GM21423 (cell line): ENCODE results near the gene SLC43A3.
"Not testable (repeated sequence)": the region's sequence is repeated elsewhere in the genome, so short reads cannot be mapped to it uniquely, and the experiment has no call there.

Experiments
- ATAC-seq: cut with Tn5 transposase; IDR thresholded peaks from one replicate; pipeline ENCODE4 v1.9.1; 2021; ENCODE audit warnings: mild to moderate bottlenecking, moderate library complexity; ENCODE audit not compliant: unreplicated experiment

The SLC43A3 gene

GRCh38 chr11:57460022-57460757 is 33.3 kb upstream of the SLC43A3 start, which contains the start of gene RTN4RL2:
Gene RTN4RL2 (plus strand): TSS chr11:57460528. CDS start chr11:57460866, 338 bp downstream.
- ATAC-seq, result peak; percentile 32

DNA sequence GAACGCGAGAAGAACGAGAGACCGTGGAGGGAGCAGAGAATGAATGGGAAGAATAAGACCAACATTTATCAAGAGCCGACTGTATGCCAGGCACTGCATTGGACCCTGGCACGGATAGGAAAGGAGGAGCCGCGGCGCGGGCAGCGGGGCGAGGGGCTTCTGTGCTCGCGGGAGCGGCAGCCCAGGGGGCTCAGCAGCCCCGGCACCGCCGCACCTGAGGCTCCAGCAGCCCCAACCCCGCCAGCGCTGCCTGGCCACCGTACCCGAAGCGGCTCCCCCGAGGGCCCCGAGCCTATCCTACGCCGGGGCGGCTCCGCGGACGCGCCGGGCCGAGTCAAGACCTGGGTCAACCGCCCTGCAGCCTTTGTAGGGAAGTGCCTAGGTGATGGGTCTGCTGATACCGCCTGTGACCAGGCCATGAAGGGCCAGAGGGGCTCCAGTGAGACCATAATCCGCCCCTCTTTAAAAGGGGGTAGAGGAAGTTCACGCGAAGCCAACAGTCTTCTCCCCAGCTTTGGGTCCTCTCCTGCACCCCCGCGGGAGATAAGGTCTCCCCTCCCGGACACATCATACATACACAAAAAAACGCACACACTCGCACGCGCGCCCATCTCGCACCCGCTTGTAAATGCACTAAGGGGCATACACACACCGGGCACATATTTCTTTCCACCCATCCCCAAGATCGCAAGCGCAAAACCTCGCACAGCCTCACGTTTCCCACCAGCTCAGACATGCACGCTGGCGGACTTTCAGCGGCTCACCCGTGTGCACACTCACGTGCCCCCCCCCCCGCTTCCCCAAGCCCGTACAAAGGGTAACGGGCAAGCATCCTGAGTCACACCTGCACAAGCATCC is 32.5 kb upstream of the SLC43A3 start:
- ATAC-seq, result no peak

DNA sequence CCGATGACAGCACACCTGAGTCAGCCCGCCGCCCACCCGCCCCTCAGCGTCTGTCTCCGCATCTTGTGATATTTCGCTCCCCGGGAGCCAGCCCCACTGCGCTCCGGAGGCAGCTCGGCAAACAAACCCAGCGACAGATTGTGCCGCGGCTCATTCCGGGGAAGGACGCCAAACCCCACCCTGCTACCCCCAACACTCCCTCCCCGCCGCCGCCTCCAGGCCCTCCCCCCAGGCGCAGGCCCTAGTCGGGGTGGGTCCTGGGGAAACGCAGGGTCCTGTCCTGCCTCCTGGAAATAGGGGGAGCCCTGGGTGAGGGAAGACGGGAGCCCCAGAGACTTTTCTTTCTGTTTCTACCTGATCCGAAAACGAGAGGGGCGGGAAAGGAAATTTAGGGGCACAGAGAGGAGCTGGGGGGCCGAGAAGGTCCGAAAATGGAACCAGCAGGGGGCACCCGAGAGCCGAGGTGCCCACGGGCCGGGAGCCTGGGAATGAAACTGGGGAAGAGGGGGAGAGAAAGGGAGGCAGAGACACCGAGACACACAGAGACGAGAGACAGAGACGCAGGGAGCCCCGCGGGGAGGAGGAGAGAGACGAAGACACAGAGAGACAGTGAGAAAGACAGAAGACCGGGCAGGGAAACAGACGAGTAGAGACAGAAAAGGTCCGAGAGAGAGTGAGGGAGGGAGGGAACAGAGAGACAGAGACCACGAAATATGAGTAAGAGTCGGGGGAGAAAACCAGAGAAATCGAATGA is 31.7 kb upstream of the SLC43A3 start:
- no peak for ATAC-seq

GRCh38 chr11:57458060-57458409 is 31.1 kb upstream of the SLC43A3 start:
- no peak for ATAC-seq

DNA sequence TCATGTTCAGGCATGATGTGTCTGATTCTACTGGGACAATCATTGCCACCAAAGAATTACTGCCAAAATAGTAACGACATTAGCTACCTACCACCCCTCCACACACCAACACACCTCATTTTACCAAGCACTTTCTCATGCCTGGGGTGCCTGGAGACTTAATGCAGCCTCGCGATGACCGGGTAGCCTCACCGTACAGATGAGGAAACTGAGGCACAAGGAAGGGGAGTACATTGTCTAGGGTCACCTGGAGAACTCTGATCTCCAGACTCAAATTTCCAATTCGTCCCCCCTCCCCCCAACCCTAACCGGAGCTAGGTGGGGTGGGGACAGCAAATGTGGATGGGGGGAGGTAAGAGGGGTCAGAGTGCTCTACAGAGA is 30.7 kb upstream of the SLC43A3 start:
- peak; percentile 16 for ATAC-seq

DNA sequence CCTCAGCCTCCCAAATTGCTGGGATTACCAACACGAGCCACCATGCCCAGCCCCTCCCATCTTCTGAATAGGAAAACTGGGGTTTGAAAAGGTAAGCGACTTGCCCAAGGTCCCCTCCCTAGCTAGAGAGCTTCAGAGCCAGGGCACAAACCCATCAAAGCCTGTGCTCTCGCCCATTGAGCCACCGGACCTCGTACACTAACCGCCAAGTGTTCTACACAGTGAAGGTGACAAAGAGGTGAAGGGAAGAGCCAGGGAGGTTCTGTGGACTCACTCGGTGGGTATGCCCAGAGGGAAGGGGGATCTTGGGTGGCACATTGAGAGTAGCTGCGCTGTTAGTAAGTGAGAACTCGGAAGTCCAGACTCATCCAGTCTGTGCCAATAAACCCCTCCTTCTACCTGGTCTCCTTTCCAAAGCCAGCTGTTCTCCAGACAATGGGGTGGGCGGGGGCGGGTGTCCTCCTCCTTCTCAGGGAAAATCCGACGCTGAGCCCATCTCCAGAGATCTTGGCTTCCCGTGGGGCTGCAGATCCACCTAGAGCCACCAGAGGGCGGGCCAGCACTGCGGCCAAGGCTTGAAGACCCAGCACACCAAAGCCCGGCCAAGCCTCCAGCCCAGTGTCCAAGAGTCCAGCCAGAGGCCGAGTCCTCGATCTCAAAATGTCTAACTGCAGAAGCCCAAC is 30.2 kb upstream of the SLC43A3 start:
- ATAC-seq, result peak; percentile 51

- no peak for ATAC-seq
Measured at GRCh38 chr11:57453543-57454177, 26.7 kb upstream of the SLC43A3 start.

DNA sequence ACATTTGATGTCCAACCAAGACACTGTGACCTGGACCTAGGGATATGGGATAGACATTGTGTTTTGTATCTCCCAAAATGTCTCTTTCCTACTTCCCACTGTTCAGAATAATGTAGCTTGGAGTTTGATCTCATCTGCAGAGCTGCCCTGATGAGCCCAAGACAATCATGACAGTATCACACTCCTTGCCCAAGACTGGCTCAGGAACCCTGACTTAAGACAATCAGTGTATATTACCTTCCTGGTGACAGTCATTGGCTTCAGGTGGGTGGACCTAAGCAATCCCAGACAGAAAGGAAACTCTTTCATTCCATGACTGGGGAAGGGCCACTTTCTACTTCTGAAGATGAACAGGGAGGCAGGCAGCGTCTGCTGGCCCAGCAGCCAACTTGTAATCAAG is 19.1 kb upstream of the SLC43A3 start:
- ATAC-seq, result no peak

GRCh38 chr11:57445122-57445394 is 18.1 kb upstream of the SLC43A3 start:
- not testable (repeated sequence) for ATAC-seq

- ATAC-seq, result no peak
Measured at GRCh38 chr11:57444362-57445121, 17.6 kb upstream of the SLC43A3 start.

GRCh38 chr11:57440744-57441414 is 14.0 kb upstream of the SLC43A3 start:
- ATAC-seq, result no peak

- ATAC-seq, result no peak
Measured at GRCh38 chr11:57439786-57440185, 12.9 kb upstream of the SLC43A3 start.

DNA sequence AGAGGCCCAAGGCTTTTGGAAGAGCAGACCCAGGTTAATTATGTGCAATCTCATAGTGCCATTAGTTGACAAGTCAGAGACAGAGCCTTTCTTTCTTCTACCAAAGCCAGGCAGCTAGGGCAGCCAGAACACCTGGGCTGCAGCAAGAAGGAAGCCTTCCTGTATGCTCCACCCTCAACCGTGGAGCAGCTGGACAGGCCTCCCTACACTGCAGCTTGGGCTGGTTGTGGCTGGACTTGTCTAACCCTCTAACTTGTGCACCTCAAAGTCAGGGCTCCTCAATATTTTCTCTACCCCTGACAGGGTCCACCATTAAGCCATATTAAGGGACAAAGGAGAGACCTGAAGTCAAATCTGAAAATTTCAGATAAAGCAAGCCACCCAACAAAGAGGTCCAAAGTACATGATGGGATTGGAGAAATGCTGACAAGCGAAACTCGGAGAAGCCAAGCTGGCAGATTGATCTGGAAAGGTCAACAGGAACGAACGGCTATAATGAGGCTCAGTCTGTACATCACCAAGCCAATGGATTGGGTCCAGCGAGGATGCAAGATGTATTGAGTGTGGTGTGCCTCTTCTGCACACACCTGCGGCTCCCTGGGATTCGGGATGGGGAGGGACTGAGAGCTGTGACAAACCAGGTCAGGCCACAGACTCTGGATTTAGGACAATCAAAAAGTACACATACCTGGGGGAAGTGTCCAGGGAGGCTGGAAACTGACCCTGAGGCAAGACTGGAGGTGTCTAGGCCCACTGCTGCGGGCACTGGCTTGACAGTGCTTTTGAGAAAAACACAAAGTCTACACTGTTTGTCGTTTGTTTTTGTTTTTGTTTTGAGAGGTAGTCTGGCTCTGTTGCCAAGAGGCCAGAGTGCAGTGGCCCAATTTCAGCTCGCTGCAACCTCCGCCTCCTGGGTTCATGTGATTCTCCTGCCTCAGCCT is 11.7 kb upstream of the SLC43A3 start:
- ATAC-seq, result no peak

DNA sequence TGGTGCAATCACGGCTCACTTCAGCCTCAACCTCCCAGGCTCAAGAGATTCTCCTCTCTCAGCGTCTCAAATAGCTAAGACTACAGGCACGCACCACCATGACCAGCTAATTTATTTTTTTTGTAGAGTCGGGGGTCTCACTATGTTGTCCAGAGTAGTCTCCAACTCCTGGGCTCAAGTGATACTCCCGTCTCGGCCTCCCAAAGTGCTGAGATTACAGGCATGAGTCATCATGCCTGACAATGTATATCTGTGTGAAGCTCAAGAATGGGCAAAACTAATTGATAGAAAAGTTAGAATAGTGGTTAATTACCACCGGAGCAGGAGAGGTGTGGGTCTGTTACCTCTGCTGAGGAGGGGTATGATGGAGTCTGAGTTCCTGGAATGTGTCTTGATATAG is 9.1 kb upstream of the SLC43A3 start:
- no peak for ATAC-seq

DNA sequence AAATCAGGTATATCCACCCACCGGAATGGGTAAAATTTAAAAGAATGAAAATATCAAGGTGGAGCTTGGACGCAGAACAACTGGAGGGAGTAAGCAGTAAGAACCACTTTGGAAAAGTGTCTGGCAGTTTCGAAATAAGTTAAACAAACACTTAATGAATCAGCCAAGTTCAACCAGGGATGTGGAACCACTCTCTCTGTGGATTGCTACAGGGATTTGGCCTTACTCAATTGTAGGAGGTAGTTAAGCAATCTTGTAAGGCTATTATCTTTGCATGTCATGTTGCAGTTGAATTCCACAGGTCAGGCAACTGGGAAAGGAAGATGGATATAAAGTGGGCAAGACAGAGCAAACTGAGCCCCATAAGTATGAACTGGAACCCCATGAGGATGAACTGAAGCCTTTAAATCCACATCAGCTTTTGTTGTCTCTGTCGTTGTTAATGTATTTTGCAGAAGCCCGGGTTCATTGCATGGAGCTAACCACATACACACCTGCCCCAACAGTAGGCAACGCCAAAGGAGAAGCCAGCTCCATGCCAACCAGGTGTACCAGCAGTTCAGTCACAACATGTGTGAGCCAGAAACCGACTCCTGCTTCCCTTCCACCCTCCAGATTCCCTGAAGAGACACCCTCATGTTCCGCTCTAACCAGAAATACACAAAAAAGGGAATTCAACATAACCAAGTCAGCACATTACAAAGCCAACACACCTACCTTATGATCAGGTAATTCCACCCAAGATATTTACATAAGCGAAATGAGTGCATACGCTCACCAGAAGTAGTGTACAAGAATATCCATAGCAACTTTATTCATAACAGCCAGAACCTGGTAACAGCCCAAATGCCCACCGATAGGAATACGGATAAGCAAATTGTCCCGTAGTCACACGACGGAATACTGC is 8.0 kb upstream of the SLC43A3 start:
- ATAC-seq, result no peak

DNA sequence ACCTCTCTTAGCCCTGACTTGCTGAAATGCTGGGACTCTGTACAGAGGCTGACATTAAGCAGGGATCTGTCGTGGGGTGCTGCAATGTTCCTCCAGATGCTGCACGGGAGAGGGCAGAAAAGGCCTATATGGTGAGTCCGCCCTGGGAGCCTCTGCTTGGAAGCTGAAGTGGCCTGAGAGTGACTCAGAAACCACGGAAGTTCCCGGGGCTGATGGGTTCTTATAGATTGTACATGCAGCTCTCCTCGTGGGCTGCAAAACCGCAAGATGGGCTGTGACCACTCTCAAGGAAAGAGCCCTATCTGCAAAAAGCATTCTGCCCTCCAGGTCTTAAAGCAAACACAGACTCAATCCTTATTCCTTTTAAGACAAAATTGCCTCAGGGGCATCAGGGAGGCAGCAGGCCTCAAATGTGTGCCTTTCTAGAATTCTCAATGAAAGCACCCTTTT is 5.8 kb upstream of the SLC43A3 start:
- ATAC-seq, result peak; percentile 48

GRCh38 chr11:57432149-57432561 is 5.2 kb upstream of the SLC43A3 start:
- ATAC-seq, result peak; percentile 6
